ENCODE measurements around the gene NFX1.

- TF ChIP-seq, protein P1, sequence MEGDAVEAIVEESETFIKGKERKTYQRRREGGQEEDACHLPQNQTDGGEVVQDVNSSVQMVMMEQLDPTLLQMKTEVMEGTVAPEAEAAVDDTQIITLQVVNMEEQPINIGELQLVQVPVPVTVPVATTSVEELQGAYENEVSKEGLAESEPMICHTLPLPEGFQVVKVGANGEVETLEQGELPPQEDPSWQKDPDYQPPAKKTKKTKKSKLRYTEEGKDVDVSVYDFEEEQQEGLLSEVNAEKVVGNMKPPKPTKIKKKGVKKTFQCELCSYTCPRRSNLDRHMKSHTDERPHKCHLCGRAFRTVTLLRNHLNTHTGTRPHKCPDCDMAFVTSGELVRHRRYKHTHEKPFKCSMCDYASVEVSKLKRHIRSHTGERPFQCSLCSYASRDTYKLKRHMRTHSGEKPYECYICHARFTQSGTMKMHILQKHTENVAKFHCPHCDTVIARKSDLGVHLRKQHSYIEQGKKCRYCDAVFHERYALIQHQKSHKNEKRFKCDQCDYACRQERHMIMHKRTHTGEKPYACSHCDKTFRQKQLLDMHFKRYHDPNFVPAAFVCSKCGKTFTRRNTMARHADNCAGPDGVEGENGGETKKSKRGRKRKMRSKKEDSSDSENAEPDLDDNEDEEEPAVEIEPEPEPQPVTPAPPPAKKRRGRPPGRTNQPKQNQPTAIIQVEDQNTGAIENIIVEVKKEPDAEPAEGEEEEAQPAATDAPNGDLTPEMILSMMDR (IDR thresholded peaks at IDR 0.05): no peak
- TF ChIP-seq POLR2A (IDR thresholded peaks at IDR 0.05): no peak
Observed at GRCh38 chr9:33293782-33294181, 3.5 kb downstream of the NFX1 start.

Measured in thyroid gland (tissue), 4 donors.